GM12878 (cell line): ENCODE data around the gene LRRC8A. TPM values are rescaled to one million over a fixed set of nuclear protein-coding genes. Genes with fewer than 3 reads are reported as not detected.

Experiments
- ATAC-seq: fragments of 200-7000 bp; cut with Tn5 transposase; 3 replicates; pipeline ENCODE4 v1.9.1; 2020; ENCODE audit warnings: mild to moderate bottlenecking, moderate library complexity
- Bru-seq: library from RNA; stranded (reverse); fragments of 400-500 nt; gene quantifications from one replicate; lab custom pipeline; 2021; lab: Mats Ljungman, UMichigan
- BruChase-seq, 2 experiments: library from RNA; stranded (reverse); fragments of 400-500 nt; gene quantifications; one replicate each; lab custom pipeline; 2021; lab: Mats Ljungman, UMichigan
- BruUV-seq: library from RNA; stranded (reverse); fragments of 400-500 nt; replicated peaks from 2 replicates; lab custom pipeline; 2021; lab: Mats Ljungman, UMichigan
- CTCF ChIA-PET: fragments of 300-600 bp; sonication (Branson Sonifier 250); formaldehyde crosslinking; extraction: SDS; loops from one replicate; lab custom pipeline; 2021; ENCODE audit warnings: inconsistent platforms; lab: Yijun Ruan, JAX
- POLR2A ChIA-PET: fragments of 350-600 bp; formaldehyde crosslinking; extraction: SDS; loops from one replicate; lab custom pipeline; 2021; ENCODE audit warnings: inconsistent platforms; lab: Charles Lee
- RAD21 ChIA-PET: fragments of 300-600 bp; sonication (Branson Sonifier 250); formaldehyde crosslinking; loops from one replicate; lab custom pipeline; 2023; ENCODE audit warnings: antibody characterized with exemption; ENCODE audit not compliant: unreplicated experiment; lab: Charles Lee
- SMC1A ChIA-PET: fragments of 300-600 bp; sonication (Branson Sonifier 250); formaldehyde crosslinking; loops from one replicate; lab custom pipeline; 2023; ENCODE audit not compliant: unreplicated experiment, uncharacterized antibody; lab: Charles Lee
- DNase-seq: peaks from one replicate; pipeline ENCODE4 v3.0.0-alpha.2; 2011; ENCODE audit warnings: low read depth, low spot score
- FAIRE-seq: peaks from 3 replicates; lab custom pipeline; 2011; peaks lifted over from hg19 to GRCh38; lab: Jason Lieb, UNC
- H2AFZ ChIP-seq: 2 replicates; pipeline ENCODE4 v1.6.0; 2011; ENCODE audit warnings: low read depth, low read length, control low read depth; ENCODE audit not compliant: control insufficient read depth
- H3K27ac ChIP-seq: 2 replicates; pipeline ENCODE4 v1.5.1; 2011; ENCODE audit warnings: control low read depth; ENCODE audit not compliant: control insufficient read depth, insufficient read depth
- H3K27me3 ChIP-seq, 2 experiments: replicated peaks in 1 of 2; 2 replicates each; pipeline versions ENCODE4 v1.6.0 to v1.6.1; 2011; ENCODE audit warnings: low read length in 1 of 2; ENCODE audit not compliant: control insufficient read depth in 2 of 2, insufficient read depth in 2 of 2
- H3K36me3 ChIP-seq, 2 experiments: 2 replicates each; pipeline ENCODE4 v1.5.1; 2011; ENCODE audit warnings: low read length in 1 of 2; ENCODE audit not compliant: control insufficient read depth in 2 of 2, insufficient read depth in 2 of 2
- H3K4me1 ChIP-seq: 2 replicates; pipeline ENCODE4 v1.6.1; 2011; ENCODE audit warnings: mild to moderate bottlenecking, low read length, moderate library complexity, mixed read lengths; ENCODE audit not compliant: control insufficient read depth, insufficient read depth
- H3K4me2 ChIP-seq: 2 replicates; pipeline ENCODE4 v1.6.0; 2011; ENCODE audit warnings: control low read depth; ENCODE audit not compliant: control insufficient read depth, insufficient read depth
- H3K4me3 ChIP-seq: fragments of 200-600 bp; sonication (generic); 2 replicates; pipeline ENCODE4 v1.5.1; 2016
- H3K79me2 ChIP-seq: 2 replicates; pipeline ENCODE4 v1.6.0; 2011; ENCODE audit warnings: low read length; ENCODE audit not compliant: control insufficient read depth, insufficient read depth
- H3K9ac ChIP-seq: 2 replicates; pipeline ENCODE4 v1.8.0; 2011; ENCODE audit warnings: low read length, control low read depth, mixed read lengths; ENCODE audit not compliant: control insufficient read depth, insufficient read depth
- H3K9me3 ChIP-seq: replicated peaks from 3 replicates; pipeline ENCODE4 v1.5.1; 2011; ENCODE audit warnings: mild to moderate bottlenecking, low read length; ENCODE audit not compliant: control insufficient read depth, insufficient read depth
- H4K20me1 ChIP-seq: 2 replicates; pipeline ENCODE4 v1.6.0; 2011; ENCODE audit not compliant: control insufficient read depth, insufficient read depth
- CEBPB ChIP-seq, 2 experiments: fragments of 150-350 bp in 1 of 2; IDR thresholded peaks; 2 replicates each; pipeline ENCODE4 v1.6.1; 2012 to 2014; ENCODE audit warnings: low read depth in 2 of 2, low read length in 2 of 2, borderline replicate concordance in 1 of 2, inconsistent platforms in 1 of 2
- CHD1 ChIP-seq: IDR thresholded peaks from 2 replicates; pipeline ENCODE4 v1.6.1; 2012; ENCODE audit warnings: low read depth, low read length, improper control_type of control experiment
- CHD4 ChIP-seq: fragments of 200-600 bp; sonication (generic); IDR thresholded peaks from 2 replicates; pipeline ENCODE4 v1.6.1; 2016; ENCODE audit warnings: mild to moderate bottlenecking
- CREM ChIP-seq: IDR thresholded peaks from 2 replicates; pipeline ENCODE4 v1.6.1; 2014; ENCODE audit warnings: antibody characterized with exemption, low read depth
- ELK1 ChIP-seq: IDR thresholded peaks from 2 replicates; pipeline ENCODE4 v1.6.1; 2012; ENCODE audit warnings: low read depth, low read length, improper control_type of control experiment
- HDGF ChIP-seq: fragments of 450-650 bp; IDR thresholded peaks from 2 replicates; pipeline ENCODE4 v1.6.1; 2016; ENCODE audit warnings: antibody characterized with exemption
- IRF4 ChIP-seq: IDR thresholded peaks from 2 replicates; pipeline ENCODE4 v1.6.1; 2011; ENCODE audit warnings: low read depth, low read length
- NFYA ChIP-seq: IDR thresholded peaks from 2 replicates; pipeline ENCODE4 v1.6.1; 2011; ENCODE audit warnings: low read depth, mild to moderate bottlenecking, low read length, improper control_type of control experiment, borderline replicate concordance
- RAD21 ChIP-seq: IDR thresholded peaks from 2 replicates; pipeline ENCODE4 v1.6.1; 2011; ENCODE audit warnings: mild to moderate bottlenecking, low read depth, low read length, moderate library complexity; ENCODE audit not compliant: insufficient read depth
- RBBP5 ChIP-seq: fragments of 200-600 bp; sonication (generic); conservative IDR thresholded peaks from 2 replicates; pipeline ENCODE4 v1.6.1; 2016
- RCOR1 ChIP-seq: conservative IDR thresholded peaks from 2 replicates; pipeline ENCODE4 v1.6.1; 2012; ENCODE audit warnings: low read depth, low read length, improper control_type of control experiment
- TAF1 ChIP-seq: IDR thresholded peaks from 2 replicates; pipeline ENCODE4 v1.6.1; 2011; ENCODE audit warnings: mild to moderate bottlenecking, low read depth, low read length, borderline replicate concordance
- TCF3 ChIP-seq: IDR thresholded peaks from 2 replicates; pipeline ENCODE4 v1.6.1; 2012; ENCODE audit warnings: low read depth, mild to moderate bottlenecking, low read length, borderline replicate concordance; ENCODE audit not compliant: insufficient read depth
- ZNF384 ChIP-seq: IDR thresholded peaks from 2 replicates; pipeline ENCODE4 v1.6.1; 2012; ENCODE audit warnings: low read depth, mild to moderate bottlenecking, low read length, improper control_type of control experiment, borderline replicate concordance
- WGBS: methylation state at CpG from one replicate; pipeline ENCODE4 v1.1.6; 2016; ENCODE audit warnings: low lambda C conversion rate; ENCODE audit not compliant: insufficient replicate concordance, insufficient coverage; ENCODE audit errors: missing lambda C conversion rate; 5-methylcytosine and 5-hydroxymethylcytosine counted together
- in situ Hi-C: fragments of 300-500 bp; cut with MboI; formaldehyde crosslinking; loops from 9 replicates; pipeline ENCODE4 v1.14.3; 2018; ENCODE audit warnings: mixed read lengths
- intact Hi-C: fragments of 100-400 bp; cut with micrococcal nuclease; formaldehyde crosslinking; loops from one replicate; pipeline ENCODE4 v1.14.2; 2022; ENCODE audit not compliant: unreplicated experiment
- long read RNA-seq, 2 experiments: library from polyadenylated mRNA; unstranded; transcript quantifications; one replicate each; pipeline ENCODE4 v2.0.0, GENCODE V29; 2019 to 2020
- polyA minus RNA-seq, 3 experiments: library from RNA; depleted of rRNA, polyadenylated mRNA; stranded (reverse); fragments of >200 nt; gene quantifications; 2 replicates each; pipeline ENCODE4 v1.2.3, GENCODE V29; 2011
- polyA plus RNA-seq, 11 experiments: library from polyadenylated mRNA; depleted of rRNA in 4 of 11; unstranded in 6 of 11; stranded (reverse) in 5 of 11; fragments of >200 nt; fragmentation: Nextera tagmentation in 4 of 11; fragmentation: Illumina TruSeq in 1 of 11; extraction: Ambion mirVana in 4 of 11; extraction: Trizol in 1 of 11; gene quantifications; 1 replicate in 1 of 11; 2 replicates in 10 of 11; pipeline versions ENCODE4 v1.2.1 to v1.2.3, GENCODE V29; 2011 to 2016; ENCODE audit warnings: inconsistent platforms in 2 of 11, missing spikeins in 2 of 11, low read depth in 1 of 11
- total RNA-seq, 4 experiments: library from RNA; depleted of rRNA in 3 of 4; stranded (reverse); fragments of >200 nt in 3 of 4; fragmentation: Illumina TruSeq in 1 of 4; extraction: Trizol in 1 of 4; gene quantifications; 2 replicates each; pipeline versions ENCODE4 v1.2.1 to v1.2.3, GENCODE V29; 2013 to 2021

The LRRC8A gene
- 20.0 and 23.0 TPM in 2 replicates for total RNA-seq (2013; cell fraction: nucleolus; rRNA removed)
- 9.1 and 13.4 TPM in 2 replicates for total RNA-seq (2014; rRNA removed)
- 5.9 and 6.9 TPM in 2 replicates for total RNA-seq (2014; rRNA removed; fragmentation: Illumina TruSeq; extraction: Trizol)
- 15.7 and 15.9 TPM in 2 replicates for total RNA-seq (2021)
- polyA plus RNA-seq (2011; ENCODE audit: low read depth): 2.9 TPM
- polyA plus RNA-seq (2011; rRNA removed): 3.7 and 8.9 TPM in 2 replicates
- 12.0 and 13.2 TPM in 2 replicates for polyA plus RNA-seq (2011; cell fraction: cytosol; rRNA removed)
- 10.1 and 15.4 TPM in 2 replicates for polyA plus RNA-seq (2011; cell fraction: nucleus; rRNA removed)
- polyA plus RNA-seq (2012): 5.7 and 7.4 TPM in 2 replicates
- 3.5 and 7.6 TPM in 2 replicates for polyA plus RNA-seq (2014; fragmentation: Illumina TruSeq; extraction: Trizol)
- polyA plus RNA-seq (2014; fragmentation: Nextera tagmentation; extraction: Ambion mirVana): 1 to 10 TPM; 1.6 to 2.3 TPM
- 10.5 and 12.6 TPM in 2 replicates for polyA plus RNA-seq (2014; rRNA removed)
- 10 to 100 TPM; 15.1 to 15.6 TPM for polyA plus RNA-seq (2016; fragmentation: Nextera tagmentation; extraction: Ambion mirVana)
- polyA minus RNA-seq (2011; rRNA and poly(A)+ RNA removed): 25.2 and 28.5 TPM in 2 replicates
- 6.1 and 6.5 TPM in 2 replicates for polyA minus RNA-seq (2011; cell fraction: cytosol; rRNA and poly(A)+ RNA removed)
- polyA minus RNA-seq (2011; cell fraction: nucleus; rRNA and poly(A)+ RNA removed): 8.6 and 22.6 TPM in 2 replicates
- percentile 60 among the genes with signal in this experiment for Bru-seq, nascent RNA
- percentile 50 among the genes with signal in this experiment for BruChase-seq, experiment 1, labeled RNA remaining after a 6-hour chase
- percentile 59 among the genes with signal in this experiment for BruChase-seq, experiment 2, labeled RNA remaining after a 2-hour chase
- long read RNA-seq, experiment 1, full-length matches to known transcripts: 1 of 2 reads
- long read RNA-seq, experiment 1, partial matches to known transcripts: 0 of 2 reads
- long read RNA-seq, experiment 1, other reads (novel, unspliced or antisense): 1 of 2 reads
- long read RNA-seq, experiment 2, partial matches to known transcripts: 0 of 3 reads
- long read RNA-seq, experiment 2, other reads (novel, unspliced or antisense): 3 of 3 reads

GRCh38 chr9:128881884-128882676 lies at the start of gene LRRC8A, which contains the start of gene KYAT1:
TSS of gene LRRC8A (plus strand) at chr9:128882133. CDS start at chr9:128907165, 25,032 bp downstream.
TSS of gene KYAT1 (minus strand) at chr9:128881950. CDS start at chr9:128845405, 36,545 bp downstream.
- ATAC-seq: peak; percentile 97
- in situ Hi-C loops: no loop called here
- no peaks in the 10 kb centered on the region for H3K9me3 ChIP-seq
- peak within 1 kb of the TSS; percentile 85 for H3K4me2 ChIP-seq
- H3K9ac ChIP-seq: peak within 1 kb of the TSS; percentile 98
- H4K20me1 ChIP-seq: no peaks in the 10 kb centered on the region
- SMC1A ChIA-PET: interaction anchor here (0.7 kb wide), 1 partner anchor 17 kb away, joined by 5 read pairs; no protein-coding TSS in a partner anchor
- peak; percentile 85 for DNase-seq
- H2AFZ ChIP-seq: peak within 1 kb of the TSS; percentile 96
- H3K79me2 ChIP-seq: peaks cover 44% of the 10 kb centered on the region
- peak; percentile 90 for FAIRE-seq
- no TSS peak for BruUV-seq
- intact Hi-C loops: loop anchor here (5.0 kb wide), 1 partner anchor 45 kb away; no protein-coding TSS in a partner anchor
- POLR2A ChIA-PET: interaction anchor here (0.6 kb wide), 1 partner anchor 221 kb away, joined by 6 read pairs; no protein-coding TSS in a partner anchor
- no peaks in the 10 kb centered on the region for H3K27me3 ChIP-seq
- peaks cover 0 to 6% of the 10 kb centered on the region in 2 experiments; a peak in 3 of 4 replicates for H3K36me3 ChIP-seq
- H3K4me3 ChIP-seq: peak within 1 kb of the TSS; percentile 100
- no peaks in the 10 kb centered on the region for H3K4me1 ChIP-seq
- peak within 1 kb of the TSS; percentile 86 for H3K27ac ChIP-seq
- CTCF ChIA-PET: interaction anchor here (0.7 to 3.3 kb wide), 6 partner anchors 16 to 158 kb away, joined by 3 to 15 read pairs (median 3); partner anchors contain the start of gene ZDHHC12
- RAD21 ChIA-PET: interaction anchor here (0.6 to 1.4 kb wide), 3 partner anchors 19 to 258 kb away, joined by 3 to 5 read pairs (median 3); partner anchors contain the start of gene ENDOG
- WGBS: under 1% methylated on average over 58 of the region's 70 CpGs
- TF ChIP-seq HDGF (0 out of 2 replicates have a peak, but pooled peaks have one; percentile 14), TCF3 (no peak), CREM (peak; percentile 98), IRF4 (no peak), ZNF384 (no peak), CHD1 (no peak), RCOR1 (no peak), RBBP5 (no peak), ELK1 (peak; percentile 98), CEBPB (IDR thresholded peaks at IDR 0.05; ENCODE audit: borderline replicate concordance in 1 of 2, low read depth in 2 of 2, low read length in 2 of 2) (no peak), RAD21 (no peak), CHD4 (no peak), TAF1 (peak; percentile 75), NFYA (no peak)
